H9 (cell line): ENCODE measurements around the gene TLE6. TPM values are rescaled to one million over a fixed set of nuclear protein-coding genes. Genes with fewer than 3 reads are reported as not detected.

Experiments
- DNase-seq: peaks from one replicate; pipeline ENCODE4 v3.0.0-alpha.2; 2017
- H2AFZ ChIP-seq: one replicate; pipeline ENCODE4 v1.6.1; 2013; ENCODE audit warnings: mild to moderate bottlenecking, low read length, control low read depth, moderate library complexity
- H2AK5ac ChIP-seq: 2 replicates; pipeline ENCODE4 v1.6.1; 2013; ENCODE audit warnings: low read length, control low read depth, mixed read lengths; ENCODE audit not compliant: insufficient read length
- H2BK120ac ChIP-seq: one replicate; pipeline ENCODE4 v1.6.1; 2013; ENCODE audit warnings: low read depth, mild to moderate bottlenecking, low read length, control low read depth, inconsistent platforms; ENCODE audit not compliant: poor library complexity, severe bottlenecking
- H2BK12ac ChIP-seq: 2 replicates; pipeline ENCODE4 v1.6.1; 2013; ENCODE audit warnings: low read length, control low read depth, mixed read lengths, low read depth; ENCODE audit not compliant: insufficient read length
- H2BK15ac ChIP-seq: 2 replicates; pipeline ENCODE4 v1.6.1; 2013; ENCODE audit warnings: low read depth, low read length, control low read depth
- H2BK20ac ChIP-seq: one replicate; pipeline ENCODE4 v1.6.1; 2013; ENCODE audit warnings: low read depth, mild to moderate bottlenecking, low read length, control low read depth, inconsistent platforms; ENCODE audit not compliant: poor library complexity, severe bottlenecking
- H2BK5ac ChIP-seq: 2 replicates; pipeline ENCODE4 v1.6.1; 2013; ENCODE audit warnings: low read length, control low read depth, mixed read lengths; ENCODE audit not compliant: insufficient read length
- H3K14ac ChIP-seq: 2 replicates; pipeline ENCODE4 v1.6.1; 2013; ENCODE audit warnings: low read length, control low read depth; ENCODE audit not compliant: insufficient read depth
- H3K18ac ChIP-seq: 2 replicates; pipeline ENCODE4 v1.6.1; 2013; ENCODE audit warnings: low read depth, mild to moderate bottlenecking, mixed read lengths, low read length, control low read depth; ENCODE audit not compliant: insufficient read length
- H3K23ac ChIP-seq: 2 replicates; pipeline ENCODE4 v1.6.1; 2013; ENCODE audit warnings: low read length, control low read depth, mixed read lengths, low read depth; ENCODE audit not compliant: insufficient read length
- H3K23me2 ChIP-seq: 2 replicates; pipeline ENCODE4 v1.6.1; 2013; ENCODE audit warnings: low read depth, mild to moderate bottlenecking, mixed read lengths, low read length, control low read depth; ENCODE audit not compliant: insufficient read length, poor library complexity, severe bottlenecking
- H3K27ac ChIP-seq: 2 replicates; pipeline ENCODE4 v1.5.1; 2013; ENCODE audit warnings: low read length, control low read depth, mixed read lengths, low read depth; ENCODE audit not compliant: insufficient read length
- H3K27me3 ChIP-seq: 2 replicates; pipeline ENCODE4 v1.6.1; 2013; ENCODE audit warnings: low read length, control low read depth, inconsistent platforms; ENCODE audit not compliant: insufficient read depth
- H3K4ac ChIP-seq: 2 replicates; pipeline ENCODE4 v1.6.1; 2013; ENCODE audit warnings: low read depth, mild to moderate bottlenecking, control low read depth, inconsistent platforms, low read length, moderate library complexity
- H3K4me1 ChIP-seq: 2 replicates; pipeline ENCODE4 v1.6.1; 2013; ENCODE audit warnings: low read length, control low read depth, inconsistent platforms; ENCODE audit not compliant: insufficient read depth
- H3K4me2 ChIP-seq: 2 replicates; pipeline ENCODE4 v1.6.1; 2013; ENCODE audit warnings: low read length, control low read depth, mixed read lengths; ENCODE audit not compliant: insufficient read length, insufficient read depth
- H3K56ac ChIP-seq: 2 replicates; pipeline ENCODE4 v1.6.1; 2013; ENCODE audit warnings: low read depth, mild to moderate bottlenecking, mixed read lengths, low read length, control low read depth; ENCODE audit not compliant: insufficient read length
- H3K79me1 ChIP-seq: 2 replicates; pipeline ENCODE4 v1.6.1; 2013; ENCODE audit warnings: low read depth, mild to moderate bottlenecking, moderate library complexity, low read length, control low read depth, inconsistent platforms; ENCODE audit not compliant: insufficient read depth, poor library complexity, severe bottlenecking
- H3K79me2 ChIP-seq: 2 replicates; pipeline ENCODE4 v1.6.1; 2013; ENCODE audit warnings: low read length, control low read depth, inconsistent platforms; ENCODE audit not compliant: insufficient read depth
- H3K9ac ChIP-seq: 2 replicates; pipeline ENCODE4 v1.6.1; 2013; ENCODE audit warnings: low read length, control low read depth, mixed read lengths; ENCODE audit not compliant: insufficient read length; ENCODE audit errors: extremely low read depth
- H3K9me3 ChIP-seq: one replicate; pipeline ENCODE4 v1.6.1; 2013; ENCODE audit warnings: low read depth, low read length, inconsistent platforms; ENCODE audit not compliant: control insufficient read depth
- H3T11ph ChIP-seq: one replicate; pipeline ENCODE4 v1.6.1; 2013; ENCODE audit warnings: mild to moderate bottlenecking, low read length, control low read depth, inconsistent platforms
- H4K20me1 ChIP-seq: one replicate; pipeline ENCODE4 v1.6.1; 2013; ENCODE audit not compliant: control insufficient read depth, insufficient read length, insufficient read depth
- H4K5ac ChIP-seq: 2 replicates; pipeline ENCODE4 v1.6.1; 2013; ENCODE audit warnings: low read depth, mild to moderate bottlenecking, mixed read lengths, low read length, control low read depth; ENCODE audit not compliant: insufficient read length
- H4K8ac ChIP-seq: replicated peaks from 2 replicates; pipeline ENCODE4 v1.6.1; 2013; ENCODE audit warnings: low read length, control low read depth, mixed read lengths, low read depth; ENCODE audit not compliant: insufficient read length
- H4K91ac ChIP-seq: 2 replicates; pipeline ENCODE4 v1.6.1; 2013; ENCODE audit warnings: low read depth, mild to moderate bottlenecking, moderate library complexity, mixed read lengths, low read length, control low read depth; ENCODE audit not compliant: insufficient read length
- H3K27ac Mint-ChIP-seq, 3 experiments: 2 replicates in 2 of 3; 3 replicates in 1 of 3; pipeline ENCODE4 v1.8.0; 2020 to 2021; ENCODE audit warnings: mixed read lengths in 3 of 3, mild to moderate bottlenecking in 1 of 3, moderate library complexity in 1 of 3
- H3K27me3 Mint-ChIP-seq: 2 replicates; pipeline ENCODE4 v1.8.0; 2021; ENCODE audit warnings: low read depth, mild to moderate bottlenecking, moderate library complexity, mixed read lengths
- H3K36me3 Mint-ChIP-seq, 3 experiments: 2 replicates in 2 of 3; 3 replicates in 1 of 3; pipeline ENCODE4 v1.8.0; 2020 to 2021; ENCODE audit warnings: low read depth in 3 of 3, mixed read lengths in 3 of 3; ENCODE audit not compliant: insufficient read depth in 1 of 3
- H3K4me1 Mint-ChIP-seq, 2 experiments: 2 replicates each; pipeline ENCODE4 v1.8.0; 2020; ENCODE audit warnings: mixed read lengths in 2 of 2
- H3K4me3 Mint-ChIP-seq, 2 experiments: 2 replicates in 1 of 2; 3 replicates in 1 of 2; pipeline ENCODE4 v1.8.0; 2020 to 2021; ENCODE audit warnings: mild to moderate bottlenecking in 2 of 2, mixed read lengths in 2 of 2, moderate library complexity in 1 of 2
- H3K9me3 Mint-ChIP-seq, 2 experiments: 2 replicates in 1 of 2; 3 replicates in 1 of 2; pipeline ENCODE4 v1.8.0; 2020; ENCODE audit warnings: mild to moderate bottlenecking in 2 of 2, mixed read lengths in 2 of 2, moderate library complexity in 1 of 2
- WGBS: extraction: QIAGEN DNeasy Blood & Tissue Kit; methylation state at CpG from one replicate; pipeline ENCODE4 v1.1.7; 2013; ENCODE audit warnings: missing lambda C conversion rate, low lambda C conversion rate, mixed read lengths; ENCODE audit not compliant: insufficient read length; ENCODE audit errors: extremely low coverage; 5-methylcytosine and 5-hydroxymethylcytosine counted together
- total RNA-seq: library from RNA; stranded (reverse); gene quantifications from 2 replicates; pipeline ENCODE4 v1.2.1, GENCODE V29; 2021
- TF ChIP-seq, protein P1 (sequence below): fragments of 200-600 bp; sonication (generic); conservative IDR thresholded peaks from 3 replicates; pipeline ENCODE4 v1.8.0; 2021; ENCODE audit warnings: antibody characterized with exemption, mild to moderate bottlenecking

Gene TLE6
- total RNA-seq, 1 experiment from 2014 or later = 1.7 TPM

DNA sequence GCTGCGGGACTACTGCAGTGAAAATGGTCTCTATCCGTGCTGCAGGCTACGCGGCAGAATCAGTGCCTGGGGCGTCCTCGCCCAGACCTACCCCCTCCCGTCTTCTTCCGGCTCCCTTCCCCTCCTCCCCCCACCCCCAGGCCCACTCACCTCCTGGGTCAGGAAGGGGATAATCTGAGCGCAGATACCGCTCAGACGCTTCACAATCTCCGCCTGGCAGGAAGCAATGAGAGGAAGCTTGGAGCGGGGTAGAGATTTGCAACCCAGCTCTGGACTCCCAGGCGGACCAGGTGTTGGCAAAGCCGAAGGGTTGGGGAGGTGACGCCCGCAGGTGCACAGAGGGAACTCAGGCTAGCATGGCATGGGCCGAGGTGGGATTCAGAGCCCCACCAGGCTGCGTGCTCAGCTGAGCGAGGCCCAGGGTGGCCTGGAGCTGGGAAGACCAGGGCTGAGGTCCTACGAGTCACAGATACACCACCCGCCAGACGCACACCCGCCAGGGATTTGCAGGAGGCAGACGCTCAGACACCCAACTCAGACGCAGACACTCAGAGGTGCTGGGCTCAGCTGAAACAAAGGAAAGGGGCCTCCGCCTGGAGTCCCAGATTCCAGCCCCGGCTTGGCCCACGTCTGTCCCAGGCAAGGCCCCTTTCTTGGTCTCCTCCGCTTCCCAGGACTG lies 47.6 kb downstream of the TLE6 start:
- Mint-ChIP-seq H3K9me3 (no peaks in the 10 kb centered on the region), H3K27me3 (peaks cover 76% of the 10 kb centered on the region), H3K36me3 (peaks cover 0 to 2% (median 1%) of the 10 kb centered on the region in 3 experiments; a peak in 3 of 7 replicates), H3K4me1 (peaks cover 19 to 29% of the 10 kb centered on the region in 2 experiments), H3K27ac (peak overlapping the region in 1 of 3 experiments; percentile 15; a peak in 1 of 7 replicates), H3K4me3 (peak overlapping the region; percentile 38 to 62; a peak in 4 of 5 replicates)
- TF ChIP-seq, protein P1, sequence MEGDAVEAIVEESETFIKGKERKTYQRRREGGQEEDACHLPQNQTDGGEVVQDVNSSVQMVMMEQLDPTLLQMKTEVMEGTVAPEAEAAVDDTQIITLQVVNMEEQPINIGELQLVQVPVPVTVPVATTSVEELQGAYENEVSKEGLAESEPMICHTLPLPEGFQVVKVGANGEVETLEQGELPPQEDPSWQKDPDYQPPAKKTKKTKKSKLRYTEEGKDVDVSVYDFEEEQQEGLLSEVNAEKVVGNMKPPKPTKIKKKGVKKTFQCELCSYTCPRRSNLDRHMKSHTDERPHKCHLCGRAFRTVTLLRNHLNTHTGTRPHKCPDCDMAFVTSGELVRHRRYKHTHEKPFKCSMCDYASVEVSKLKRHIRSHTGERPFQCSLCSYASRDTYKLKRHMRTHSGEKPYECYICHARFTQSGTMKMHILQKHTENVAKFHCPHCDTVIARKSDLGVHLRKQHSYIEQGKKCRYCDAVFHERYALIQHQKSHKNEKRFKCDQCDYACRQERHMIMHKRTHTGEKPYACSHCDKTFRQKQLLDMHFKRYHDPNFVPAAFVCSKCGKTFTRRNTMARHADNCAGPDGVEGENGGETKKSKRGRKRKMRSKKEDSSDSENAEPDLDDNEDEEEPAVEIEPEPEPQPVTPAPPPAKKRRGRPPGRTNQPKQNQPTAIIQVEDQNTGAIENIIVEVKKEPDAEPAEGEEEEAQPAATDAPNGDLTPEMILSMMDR = no peak
- Histone ChIP-seq H3K79me2 (no peaks in the 10 kb centered on the region), H3K9ac (no peak overlapping the region), H2BK12ac (no peak overlapping the region), H3K56ac (no peak overlapping the region), H2BK5ac (no peak overlapping the region), H4K8ac (no peak overlapping the region), H4K20me1 (no peaks in the 10 kb centered on the region), H4K91ac (no peak overlapping the region), H2AFZ (peak overlapping the region; percentile 32), H3K4ac (no peak overlapping the region), H2BK15ac (no peak overlapping the region), H2BK20ac (no peak overlapping the region), H3K27me3 (peaks cover 2% of the 10 kb centered on the region; the same call in 1 of the 2 replicates), H3K23me2 (peaks cover 14% of the 10 kb centered on the region), H2BK120ac (no peak overlapping the region), H4K5ac (no peak overlapping the region), H3K4me2 (peak overlapping the region; percentile 53), H3K79me1 (no peaks in the 10 kb centered on the region), H3K4me1 (peaks cover 3% of the 10 kb centered on the region; the same call in 1 of the 2 replicates), H3K9me3 (no peaks in the 10 kb centered on the region), H3K14ac (peak overlapping the region; percentile 93), H3K18ac (peak overlapping the region; percentile 68), H3K27ac (no peak overlapping the region), H3T11ph (no peak overlapping the region), H2AK5ac (no peak overlapping the region), H3K23ac (no peak overlapping the region)
- peak; percentile 59 for DNase-seq
- WGBS = no CpG with 5 or more reads among the region's 30 CpGs
